Activated CD4-positive, alpha-beta memory T cell treated with anti-CD3 and anti-CD28 coated beads, Interleukin-2, amount 10 ng/mL, durations not matched to agents 7 days and 5 days (primary cell): ENCODE measurements around the gene ADIG. TPM values are rescaled to one million over a fixed set of nuclear protein-coding genes. Genes with fewer than 3 reads are reported as not detected.

Experiments used
- CTCF ChIA-PET: fragments of 350-600 bp; sonication (Branson Sonifier 250); formaldehyde crosslinking; loops from one replicate; lab custom pipeline; 2021; ENCODE audit warnings: antibody characterized with exemption, inconsistent platforms; lab: Charles Lee
- POLR2A ChIA-PET: fragments of 350-600 bp; sonication (Branson Sonifier 250); formaldehyde crosslinking; loops from one replicate; lab custom pipeline; 2021; ENCODE audit warnings: antibody characterized with exemption; lab: Charles Lee
- DNase-seq: peaks from one replicate; pipeline ENCODE4 v3.0.0-alpha.2; 2020
- H3K27ac Mint-ChIP-seq: one replicate; pipeline ENCODE4 v1.8.0; 2021; ENCODE audit warnings: mild to moderate bottlenecking, mixed read lengths
- H3K27me3 Mint-ChIP-seq: one replicate; pipeline ENCODE4 v1.8.0; 2021; ENCODE audit warnings: mixed read lengths
- H3K36me3 Mint-ChIP-seq: one replicate; pipeline ENCODE4 v1.8.0; 2021; ENCODE audit warnings: low read depth, mixed read lengths
- H3K4me1 Mint-ChIP-seq: one replicate; pipeline ENCODE4 v1.8.0; 2021; ENCODE audit warnings: mixed read lengths
- H3K4me3 Mint-ChIP-seq: one replicate; pipeline ENCODE4 v1.8.0; 2021; ENCODE audit warnings: mild to moderate bottlenecking, mixed read lengths
- H3K9me3 Mint-ChIP-seq: one replicate; pipeline ENCODE4 v1.8.0; 2021; ENCODE audit warnings: mixed read lengths
- total RNA-seq, 2 experiments: library from RNA; stranded (reverse); gene quantifications; one replicate each; pipeline ENCODE4 v1.2.3, GENCODE V29; 2021

Gene ADIG
- total RNA-seq, 2 experiments from 2014 or later = not detected

DNA sequence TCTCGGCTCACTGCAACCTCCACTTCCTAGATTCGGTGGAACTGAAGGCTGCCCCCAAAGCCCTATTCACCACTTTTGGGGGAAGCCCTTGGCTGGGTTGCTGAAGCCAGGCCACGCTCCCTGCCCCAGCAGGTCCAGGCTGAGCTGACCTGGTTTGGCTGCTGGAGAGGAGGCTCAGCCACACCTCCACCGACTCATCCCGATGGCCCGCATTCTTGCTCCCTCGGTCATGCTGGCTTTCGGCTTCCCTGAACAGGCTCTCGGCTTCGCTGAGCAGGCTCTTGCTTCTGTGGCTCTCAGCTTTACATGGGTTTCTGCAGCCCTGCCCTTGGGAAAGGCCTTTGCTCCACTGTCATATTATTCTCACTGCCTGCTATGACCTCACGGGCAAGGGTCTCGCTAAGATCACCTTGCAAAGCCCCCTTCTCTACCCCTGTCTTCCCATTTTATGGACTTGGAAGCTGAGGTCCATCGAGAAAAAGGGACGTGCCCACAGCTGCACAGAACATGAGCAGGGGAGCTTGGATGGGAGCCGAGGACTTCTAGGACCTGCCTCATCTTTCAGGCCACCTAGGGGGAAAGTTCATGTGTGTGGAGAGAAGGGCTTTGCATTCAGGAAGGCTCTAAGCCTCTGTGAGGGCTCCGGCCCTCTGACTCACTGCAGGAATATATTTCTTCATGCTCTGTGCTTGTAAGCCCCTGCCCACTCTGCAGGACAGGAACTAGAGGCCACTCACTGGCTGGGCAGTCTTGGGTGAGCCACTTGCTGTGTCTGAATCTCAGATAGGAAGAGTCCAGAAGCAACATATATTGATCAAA is 36.2 kb downstream of the ADIG start:
- H3K27ac Mint-ChIP-seq = no peak overlapping the region
- no peaks in the 10 kb centered on the region for H3K36me3 Mint-ChIP-seq
- ChIA-PET CTCF (no interaction called here), POLR2A (no interaction called here)
- no peak for DNase-seq
- H3K4me1 Mint-ChIP-seq = no peaks in the 10 kb centered on the region
- no peaks in the 10 kb centered on the region for H3K9me3 Mint-ChIP-seq
- no peak overlapping the region for H3K4me3 Mint-ChIP-seq
- peaks cover 34% of the 10 kb centered on the region for H3K27me3 Mint-ChIP-seq

DNA sequence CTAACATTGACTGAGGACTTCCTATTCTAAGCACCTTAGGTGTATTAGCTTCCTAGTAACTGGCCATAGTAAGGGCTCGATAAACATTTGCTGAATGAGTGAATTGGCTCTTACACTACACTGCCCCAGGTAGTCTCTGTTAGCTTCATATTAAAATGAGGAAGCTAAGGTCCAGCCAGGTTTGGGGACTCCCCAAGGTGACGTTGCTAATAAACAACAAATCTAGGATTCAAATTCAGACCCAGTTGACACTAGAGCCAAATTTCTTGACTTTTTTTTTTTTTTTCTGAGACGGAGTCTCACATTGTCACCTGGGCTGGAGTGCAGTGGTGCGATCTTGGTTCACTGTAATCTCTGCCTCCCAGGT is 36.8 kb downstream of the ADIG start:
- Mint-ChIP-seq H3K4me1 (no peaks in the 10 kb centered on the region), H3K4me3 (no peak overlapping the region), H3K36me3 (no peaks in the 10 kb centered on the region), H3K9me3 (no peaks in the 10 kb centered on the region), H3K27me3 (peaks cover 30% of the 10 kb centered on the region), H3K27ac (no peak overlapping the region)
- ChIA-PET POLR2A (no interaction called here), CTCF (no interaction called here)
- DNase-seq = no peak

DNA sequence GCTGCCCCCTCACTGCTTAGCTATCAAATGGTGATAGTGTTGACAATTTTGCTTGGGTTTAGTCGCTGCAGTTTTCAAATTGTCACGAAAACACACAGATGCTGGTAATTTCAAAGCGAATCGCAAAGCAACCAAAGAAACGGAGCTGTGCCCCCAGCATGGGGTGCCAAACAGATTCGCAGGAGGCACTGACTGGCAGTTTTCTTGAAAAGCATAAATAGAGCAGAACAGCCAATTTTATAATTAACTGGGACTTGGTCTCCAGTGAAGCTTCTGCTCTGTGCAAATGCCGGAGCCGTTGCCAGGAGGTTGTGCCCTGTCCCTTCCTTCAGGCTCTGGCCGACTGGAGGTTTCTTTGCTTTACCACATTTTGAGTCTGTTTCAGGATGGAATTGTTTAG is 39.4 kb downstream of the ADIG start:
- Mint-ChIP-seq H3K27me3 (peaks cover 24% of the 10 kb centered on the region), H3K4me3 (no peak overlapping the region), H3K4me1 (no peaks in the 10 kb centered on the region), H3K27ac (no peak overlapping the region), H3K36me3 (no peaks in the 10 kb centered on the region), H3K9me3 (no peaks in the 10 kb centered on the region)
- no peak for DNase-seq
- CTCF ChIA-PET = no interaction called here
- POLR2A ChIA-PET = no interaction called here

DNA sequence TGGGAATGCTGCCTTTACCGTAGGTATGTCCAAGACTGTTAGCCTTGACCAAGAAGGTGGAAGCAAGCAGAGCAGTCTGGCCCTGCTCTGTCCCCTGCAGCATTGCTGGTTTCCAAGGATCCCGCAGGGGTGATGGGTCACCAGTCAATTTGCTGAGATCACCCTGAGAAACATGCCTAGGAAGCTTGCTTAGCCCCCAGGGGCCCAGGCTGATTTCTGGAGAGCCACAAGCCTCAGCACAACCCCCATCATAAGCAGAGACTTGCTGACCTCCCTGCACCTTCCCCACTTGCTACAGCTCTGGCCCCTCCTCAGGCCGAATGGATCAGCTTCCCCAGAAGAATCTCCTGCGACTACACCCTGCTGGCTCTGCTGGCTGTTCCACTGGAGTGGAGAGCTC is 42.1 kb downstream of the ADIG start:
- ChIA-PET CTCF (no interaction called here), POLR2A (no interaction called here)
- Mint-ChIP-seq H3K36me3 (no peaks in the 10 kb centered on the region), H3K9me3 (no peaks in the 10 kb centered on the region), H3K27ac (no peak overlapping the region), H3K4me3 (no peak overlapping the region), H3K4me1 (no peaks in the 10 kb centered on the region), H3K27me3 (peaks cover 16% of the 10 kb centered on the region)
- DNase-seq = no peak

DNA sequence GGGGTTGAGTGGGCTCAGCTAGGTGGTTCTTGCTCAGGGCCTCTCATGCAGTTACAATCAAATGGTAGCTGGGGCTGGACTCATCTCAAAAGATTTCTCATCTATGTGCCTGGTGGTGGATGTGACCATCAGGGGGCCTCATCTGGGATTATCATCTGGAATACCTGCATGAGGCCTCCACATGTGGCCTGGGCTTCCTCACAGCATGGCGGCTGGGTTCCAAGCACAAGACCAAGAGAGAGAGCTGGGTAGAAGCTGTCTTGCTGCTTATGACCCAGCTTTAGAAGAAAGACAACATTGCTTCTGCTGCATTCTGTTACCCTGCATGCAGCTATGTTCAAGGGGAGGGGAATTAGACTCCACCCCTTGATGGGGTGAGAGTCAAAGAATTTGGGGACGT is 43.1 kb downstream of the ADIG start:
- DNase-seq = no peak
- H3K27ac Mint-ChIP-seq = no peak overlapping the region
- ChIA-PET CTCF (no interaction called here), POLR2A (no interaction called here)
- no peaks in the 10 kb centered on the region for H3K36me3 Mint-ChIP-seq
- no peaks in the 10 kb centered on the region for H3K4me1 Mint-ChIP-seq
- no peak overlapping the region for H3K4me3 Mint-ChIP-seq
- peaks cover 9% of the 10 kb centered on the region for H3K27me3 Mint-ChIP-seq
- H3K9me3 Mint-ChIP-seq = no peaks in the 10 kb centered on the region

DNA sequence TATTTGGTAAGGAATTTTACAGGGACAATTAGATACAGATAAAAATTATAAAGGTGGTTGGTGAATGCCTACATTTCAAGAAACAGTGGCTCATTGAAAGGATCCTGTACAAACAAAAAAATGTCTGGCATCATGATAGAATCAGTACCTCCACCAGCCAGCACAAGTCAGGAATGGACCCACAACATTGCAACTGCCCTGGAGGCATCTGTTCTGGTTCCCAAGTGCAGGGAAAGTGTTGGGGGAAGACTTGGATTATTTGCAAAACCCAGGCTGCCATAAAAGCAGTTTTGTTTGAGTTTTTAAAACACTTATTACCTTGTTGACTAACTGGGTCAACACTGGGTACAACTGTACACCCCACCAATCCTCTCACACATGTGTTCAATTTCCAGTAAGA is 44.9 kb downstream of the ADIG start:
- no peaks in the 10 kb centered on the region for H3K9me3 Mint-ChIP-seq
- H3K36me3 Mint-ChIP-seq = no peaks in the 10 kb centered on the region
- DNase-seq = no peak
- H3K4me1 Mint-ChIP-seq = no peaks in the 10 kb centered on the region
- ChIA-PET POLR2A (no interaction called here), CTCF (no interaction called here)
- H3K4me3 Mint-ChIP-seq = no peak overlapping the region
- peaks cover 6% of the 10 kb centered on the region for H3K27me3 Mint-ChIP-seq
- no peak overlapping the region for H3K27ac Mint-ChIP-seq

DNA sequence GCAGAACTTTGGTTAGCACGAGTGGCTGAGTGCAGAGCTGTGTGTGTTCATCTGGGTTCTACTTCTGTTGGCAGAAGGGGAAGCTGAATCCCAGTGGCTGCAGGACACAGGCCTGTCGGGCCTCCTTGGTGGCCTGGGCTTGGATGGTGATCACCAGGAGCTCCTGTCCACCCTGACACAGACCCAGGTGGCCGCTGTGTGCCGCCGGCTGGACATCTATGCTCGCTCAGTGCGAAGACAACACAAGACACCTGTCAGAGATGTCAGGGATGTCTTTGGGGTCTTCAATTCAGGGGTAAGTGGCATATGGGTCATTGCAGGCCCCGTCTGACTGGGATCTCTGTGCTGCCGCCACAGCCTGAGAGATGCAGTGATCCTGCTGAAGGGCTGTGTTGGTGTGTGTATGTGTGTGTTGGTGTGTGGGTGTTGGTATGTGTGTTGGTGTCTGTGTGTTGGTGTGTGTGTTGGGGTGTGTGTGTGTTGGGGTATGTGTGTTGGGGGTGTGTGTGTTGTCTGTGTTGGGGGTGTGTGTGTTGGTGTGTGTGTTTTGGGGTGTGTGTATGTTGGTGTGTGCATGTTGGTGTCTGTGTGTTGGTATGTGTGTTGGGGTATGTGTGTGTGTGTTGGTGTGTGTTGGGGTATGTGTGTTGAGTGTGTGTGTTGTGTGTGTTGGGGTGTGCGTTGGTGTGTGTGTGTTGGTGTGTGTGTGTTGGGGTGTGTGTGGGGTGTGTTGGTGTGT is 46.1 kb downstream of the ADIG start:
- POLR2A ChIA-PET = no interaction called here
- CTCF ChIA-PET = no interaction called here
- H3K36me3 Mint-ChIP-seq = no peaks in the 10 kb centered on the region
- H3K4me1 Mint-ChIP-seq = no peaks in the 10 kb centered on the region
- no peak overlapping the region for H3K4me3 Mint-ChIP-seq
- DNase-seq = no peak
- no peaks in the 10 kb centered on the region for H3K9me3 Mint-ChIP-seq
- no peak overlapping the region for H3K27ac Mint-ChIP-seq
- H3K27me3 Mint-ChIP-seq = peaks cover 3% of the 10 kb centered on the region

DNA sequence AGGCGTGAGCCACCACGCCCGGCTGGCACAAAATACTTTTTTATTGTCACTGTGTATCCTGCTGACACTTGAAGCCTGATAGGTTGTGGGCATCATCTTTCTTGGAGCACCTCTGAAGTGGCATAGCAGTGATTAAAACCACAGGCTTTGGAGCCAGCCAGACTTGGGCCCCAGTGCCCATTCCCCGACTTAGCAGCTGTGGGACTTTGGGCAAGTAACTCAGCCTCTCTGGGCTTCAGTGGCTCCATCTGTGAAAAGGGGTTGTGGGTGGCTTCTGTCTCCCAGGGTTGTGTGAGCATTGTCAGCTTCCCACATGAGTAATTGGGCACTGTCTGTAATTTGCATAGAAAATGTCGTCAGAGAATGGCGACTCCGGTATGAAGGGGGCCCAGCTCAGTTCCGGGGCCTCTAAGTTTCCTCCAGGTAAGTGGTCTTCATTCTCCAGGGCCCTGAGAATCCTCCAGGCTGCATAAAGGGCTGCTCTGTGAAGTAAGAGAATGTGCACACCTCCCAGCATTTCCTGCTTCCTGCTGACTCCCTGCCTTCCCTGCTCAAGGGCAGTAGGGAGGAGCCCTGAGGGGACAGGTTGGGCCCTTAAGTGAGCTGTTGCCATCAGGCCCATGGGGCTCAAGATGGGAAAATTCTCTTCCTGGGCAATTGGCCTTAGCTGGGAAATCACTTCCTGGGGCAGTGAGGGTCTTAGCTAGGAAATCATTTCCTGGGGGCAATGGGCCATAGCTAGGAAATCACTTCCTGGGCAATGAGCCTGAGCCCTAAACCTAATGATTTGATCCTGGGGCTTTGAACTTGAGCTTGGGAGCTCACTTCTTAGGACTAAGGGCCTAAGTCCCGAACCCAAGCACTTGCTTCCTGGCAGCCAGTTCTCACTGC is 47.8 kb downstream of the ADIG start:
- ChIA-PET CTCF (no interaction called here), POLR2A (no interaction called here)
- Mint-ChIP-seq H3K36me3 (no peaks in the 10 kb centered on the region), H3K27me3 (peaks cover 3% of the 10 kb centered on the region), H3K4me3 (no peak overlapping the region), H3K4me1 (no peaks in the 10 kb centered on the region), H3K27ac (no peak overlapping the region), H3K9me3 (no peaks in the 10 kb centered on the region)
- no peak for DNase-seq

DNA sequence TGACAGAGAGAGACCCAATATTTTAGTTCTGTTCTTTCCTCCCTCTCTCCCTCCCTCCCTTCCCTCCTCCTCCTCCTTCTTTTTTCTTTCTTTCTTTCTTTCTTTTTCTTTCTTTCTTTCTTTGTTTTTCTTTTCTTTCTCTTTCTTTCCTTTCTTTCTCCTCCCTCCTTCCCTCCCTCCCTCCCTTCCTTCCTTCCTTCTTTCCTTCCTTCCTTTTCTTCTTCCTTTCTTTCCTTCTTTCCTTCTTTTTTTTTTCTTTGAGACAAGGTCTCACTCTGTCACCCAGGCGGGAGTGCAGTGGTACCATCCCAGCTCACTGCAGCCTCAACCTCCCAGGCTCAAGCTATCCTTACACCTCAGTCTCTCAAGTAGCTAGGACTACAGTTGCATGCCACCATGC is 49.0 kb downstream of the ADIG start:
- POLR2A ChIA-PET = no interaction called here
- Mint-ChIP-seq H3K27me3 (peaks cover 7% of the 10 kb centered on the region), H3K27ac (no peak overlapping the region), H3K4me1 (no peaks in the 10 kb centered on the region), H3K4me3 (no peak overlapping the region), H3K36me3 (no peaks in the 10 kb centered on the region), H3K9me3 (no peaks in the 10 kb centered on the region)
- CTCF ChIA-PET = no interaction called here
- DNase-seq = no peak

DNA sequence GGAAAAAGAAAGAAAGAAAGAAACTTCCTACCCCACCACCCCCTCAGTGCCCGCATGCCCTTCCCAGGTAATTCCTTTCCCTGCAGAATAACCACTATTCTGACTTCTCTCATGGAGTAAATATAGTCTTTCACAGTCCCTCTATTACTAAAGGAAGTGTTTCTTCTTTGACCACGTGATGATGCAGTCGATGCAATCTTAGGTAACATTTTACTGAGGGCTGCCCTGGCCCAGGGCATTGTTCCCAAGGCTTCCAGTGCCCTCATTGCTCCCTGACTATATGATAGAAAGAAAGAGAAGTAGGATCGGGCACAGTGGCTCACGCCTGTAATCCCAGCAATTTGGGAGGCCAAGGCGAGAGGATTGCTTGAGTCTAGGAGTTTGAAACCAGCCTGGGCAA is 49.7 kb downstream of the ADIG start:
- DNase-seq = no peak
- H3K27ac Mint-ChIP-seq = no peak overlapping the region
- H3K4me1 Mint-ChIP-seq = no peaks in the 10 kb centered on the region
- no peak overlapping the region for H3K4me3 Mint-ChIP-seq
- ChIA-PET POLR2A (interaction anchor here (0.9 kb wide), 1 partner anchor 185 kb away, joined by 3 read pairs; no protein-coding TSS in a partner anchor), CTCF (interaction anchor here (0.7 kb wide), 1 partner anchor 391 kb away, joined by 4 read pairs; no protein-coding TSS in a partner anchor)
- H3K27me3 Mint-ChIP-seq = peaks cover 8% of the 10 kb centered on the region
- no peaks in the 10 kb centered on the region for H3K36me3 Mint-ChIP-seq
- no peaks in the 10 kb centered on the region for H3K9me3 Mint-ChIP-seq

DNA sequence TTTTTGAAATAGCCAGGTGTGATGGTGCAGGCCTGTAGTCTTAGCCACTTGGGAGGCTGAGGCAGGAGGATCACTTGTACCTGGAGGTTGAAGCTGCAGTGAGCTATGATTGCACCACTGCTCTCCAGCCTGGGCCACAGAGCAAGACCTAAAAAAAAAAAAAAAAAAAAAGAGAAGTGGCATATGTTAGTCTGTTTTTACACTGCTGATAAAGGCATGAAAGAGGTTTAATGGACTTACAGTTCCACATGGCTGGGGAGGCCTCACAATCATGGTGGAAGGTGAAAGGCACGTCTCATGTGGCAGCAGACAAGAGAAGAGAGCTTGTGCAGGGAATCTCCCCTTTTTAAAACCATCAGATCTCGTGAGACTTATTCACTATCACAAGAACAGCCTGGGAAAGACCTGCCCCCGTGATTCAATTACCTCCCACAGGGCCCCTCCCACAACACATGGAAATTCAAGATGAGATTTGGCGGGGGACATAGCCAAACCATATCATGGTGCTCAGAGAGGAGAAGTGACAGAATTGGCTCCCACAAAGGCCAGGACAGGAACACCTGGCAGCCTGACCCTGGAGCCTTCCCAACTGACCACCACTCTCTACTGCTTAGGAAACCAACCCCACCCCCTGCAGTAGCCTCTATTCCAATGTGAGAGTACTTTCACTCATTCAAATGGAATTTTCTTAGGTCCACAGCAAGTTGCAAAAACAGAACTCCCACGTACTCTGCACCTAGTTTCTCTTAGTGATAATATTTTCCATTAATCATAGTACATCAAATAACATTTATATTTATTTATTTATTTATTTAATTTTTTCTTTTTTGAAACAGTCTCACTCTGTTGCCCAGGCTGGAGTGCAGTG is 50.4 kb downstream of the ADIG start:
- Mint-ChIP-seq H3K4me3 (no peak overlapping the region), H3K27ac (no peak overlapping the region), H3K4me1 (no peaks in the 10 kb centered on the region), H3K27me3 (peaks cover 11% of the 10 kb centered on the region), H3K36me3 (no peaks in the 10 kb centered on the region), H3K9me3 (no peaks in the 10 kb centered on the region)
- CTCF ChIA-PET = interaction anchor here (0.7 kb wide), 2 partner anchors 10 to 390 kb away, joined by 3 to 4 read pairs; no protein-coding TSS in a partner anchor
- POLR2A ChIA-PET = interaction anchor here (0.9 kb wide), 1 partner anchor 185 kb away, joined by 3 read pairs; no protein-coding TSS in a partner anchor
- DNase-seq = no peak

DNA sequence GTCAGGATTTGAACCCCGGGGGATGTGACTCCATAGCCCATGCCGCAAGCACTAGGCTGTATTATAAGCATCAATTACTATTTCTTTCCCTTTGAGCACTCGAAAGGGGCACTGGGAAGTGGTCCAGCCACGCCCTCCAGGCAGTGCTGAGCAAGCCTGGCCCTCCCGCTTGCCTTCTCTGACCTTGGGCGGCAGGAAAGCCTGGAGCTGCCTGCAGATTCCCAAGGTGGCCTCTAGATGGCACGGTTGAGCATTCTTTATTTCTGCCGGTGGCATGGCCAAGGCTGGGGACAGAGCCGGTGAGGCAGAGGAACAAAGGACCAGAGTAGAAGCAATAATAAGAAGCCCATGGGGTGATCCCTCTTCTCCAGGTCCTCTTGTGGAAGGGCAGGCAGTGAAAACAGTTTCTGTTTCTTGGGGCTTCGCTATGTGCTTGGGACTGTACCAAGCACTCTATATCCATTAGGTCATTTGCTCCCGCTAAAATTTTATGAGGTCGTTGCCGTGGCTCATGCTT is 52.6 kb downstream of the ADIG start:
- H3K27me3 Mint-ChIP-seq = peaks cover 15% of the 10 kb centered on the region
- H3K36me3 Mint-ChIP-seq = no peaks in the 10 kb centered on the region
- no peaks in the 10 kb centered on the region for H3K4me1 Mint-ChIP-seq
- no peak overlapping the region for H3K27ac Mint-ChIP-seq
- ChIA-PET CTCF (interaction anchor here (0.9 to 1.9 kb wide), 6 partner anchors 9 to 118 kb away, joined by 3 to 7 read pairs (median 4); no protein-coding TSS in a partner anchor), POLR2A (no interaction called here)
- H3K4me3 Mint-ChIP-seq = no peak overlapping the region
- DNase-seq = peak; percentile 57
- H3K9me3 Mint-ChIP-seq = no peaks in the 10 kb centered on the region
